Stimulated activated CD4-positive, alpha-beta T cell treated with anti-CD3 and anti-CD28 coated beads, Interleukin-12 subunit alpha, Interleukin-12 subunit beta, amount 100 ng/mL, for 48 hours (primary cell): Measurements from ENCODE around the gene APLP2.

Experiments used
- DNase-seq, 3 donors: peaks; one replicate each; pipeline ENCODE4 v3.0.0-alpha.2; 2020; ENCODE audit warnings: low read depth in 2 of 3, low spot score in 1 of 3

APLP2 gene

GRCh38 chr11:130145311-130145812 lies 75.7 kb downstream of the APLP2 start:
- no peak for DNase-seq

- DNase-seq = no peak
These were observed 76.5 kb downstream of the APLP2 start for GRCh38 chr11:130145975-130146776.

GRCh38 chr11:130146796-130147195 lies 77.1 kb downstream of the APLP2 start:
- no peak for DNase-seq

- DNase-seq = no peak
These were observed 79.2 kb downstream of the APLP2 start for GRCh38 chr11:130148796-130149326.

GRCh38 chr11:130150790-130151189 lies 81.1 kb downstream of the APLP2 start:
- DNase-seq = no peak

GRCh38 chr11:130151196-130151595 lies 81.5 kb downstream of the APLP2 start:
- DNase-seq = no peak

GRCh38 chr11:130156108-130157022 lies 86.7 kb downstream of the APLP2 start:
- DNase-seq = no peak

GRCh38 chr11:130157101-130157500 lies 87.4 kb downstream of the APLP2 start:
- no peak for DNase-seq

- no peak for DNase-seq
These were observed 88.1 kb downstream of the APLP2 start for GRCh38 chr11:130157840-130158239.

- no peak for DNase-seq
These were observed 89.4 kb downstream of the APLP2 start for GRCh38 chr11:130159139-130159538.

- no peak for DNase-seq
These were observed 90.2 kb downstream of the APLP2 start, which contains the start of gene ST14 for GRCh38 chr11:130159657-130160497. Gene ST14 (plus strand): TSS chr11:130159782. CDS start chr11:130159980, 198 bp downstream.

- no peak for DNase-seq
These were observed 90.9 kb downstream of the APLP2 start for GRCh38 chr11:130160498-130161155.

- no peak for DNase-seq
These were observed 91.9 kb downstream of the APLP2 start for GRCh38 chr11:130161441-130162145.

GRCh38 chr11:130162733-130163132 lies 93.0 kb downstream of the APLP2 start:
- DNase-seq = no peak

- no peak for DNase-seq
These were observed 93.9 kb downstream of the APLP2 start for GRCh38 chr11:130163346-130164220.

GRCh38 chr11:130164221-130164570 lies 94.5 kb downstream of the APLP2 start:
- no peak for DNase-seq

GRCh38 chr11:130165601-130166456 lies 96.1 kb downstream of the APLP2 start:
- DNase-seq = no peak

- DNase-seq = no peak
These were observed 96.7 kb downstream of the APLP2 start for GRCh38 chr11:130166457-130166784.
